ENCODE measurements around the gene TRNT1. TPM values are rescaled to one million over a fixed set of nuclear protein-coding genes. Genes with fewer than 3 reads are reported as not detected.
A peak's percentile ranks its signal among the peaks of the same experiment; 100 is the strongest.

TRNT1 gene
- total and polyA plus RNA-seq, 3 donors from 2014 or later: 16.8 to 32.4 (median 26.4) TPM

DNA sequence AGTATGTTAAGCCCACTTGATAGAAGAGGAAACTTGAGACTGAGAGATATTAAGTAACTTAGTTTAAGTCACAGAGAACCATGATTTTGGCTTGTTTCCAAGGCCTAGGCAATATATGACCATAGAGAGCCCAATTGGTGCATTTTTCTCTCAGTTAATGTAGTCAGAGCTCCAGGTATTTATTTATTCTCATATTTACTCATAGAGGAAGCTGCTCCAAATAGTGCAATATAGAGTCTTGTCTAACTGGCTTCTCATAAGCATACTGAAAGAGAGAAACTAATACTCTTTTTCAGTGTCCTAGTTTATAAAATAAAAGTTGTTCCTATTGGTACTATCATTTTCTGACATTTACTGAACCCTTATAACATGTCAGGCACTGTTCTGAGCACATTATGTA is 15.2 kb downstream of the TRNT1 start:
- no peaks in the 10 kb centered on the region for H3K36me3 ChIP-seq (ENCODE audit: low read depth, missing control alignments)
- no peak overlapping the region for H3K27ac ChIP-seq
- intact Hi-C loops (cut with DNase I; ENCODE audit: low total_unique reads): no loop called here

DNA sequence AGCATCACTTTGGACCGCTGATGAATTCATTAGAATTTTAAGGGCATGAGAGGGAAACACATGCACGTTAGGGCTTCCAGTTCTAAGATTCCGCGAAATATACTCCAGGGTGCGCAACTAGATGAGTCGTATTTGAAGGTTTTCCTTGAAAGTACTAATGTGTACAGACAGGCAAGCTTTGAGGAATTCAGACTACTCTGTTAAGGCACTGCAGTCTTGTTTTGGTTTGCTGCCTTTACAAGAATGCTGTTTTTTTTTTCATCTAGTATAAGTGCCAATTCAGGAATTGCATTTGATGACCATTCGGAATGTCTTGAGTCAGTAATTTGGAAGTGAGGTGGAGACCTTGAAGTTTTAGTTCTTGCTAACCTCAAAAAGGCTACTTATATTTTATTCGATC is 19.1 kb downstream of the TRNT1 start:
- no peaks in the 10 kb centered on the region for H3K36me3 ChIP-seq (ENCODE audit: low read depth, missing control alignments)
- WGBS, 2 donors: 88 to 89% methylated on average over 8 of the region's 8 CpGs

More for the DNA sequence above, 15.2 kb downstream of the TRNT1 start:
- H3K4me3 ChIP-seq: no peak overlapping the region
- no peak for DNase-seq
- H3K9me3 ChIP-seq: no peaks in the 10 kb centered on the region
- no peaks in the 10 kb centered on the region for H3K4me1 ChIP-seq
- H3K27me3 ChIP-seq: no peaks in the 10 kb centered on the region
- no peak for TF ChIP-seq POLR2A (IDR thresholded peaks at IDR 0.05)
- TF ChIP-seq, protein P1, sequence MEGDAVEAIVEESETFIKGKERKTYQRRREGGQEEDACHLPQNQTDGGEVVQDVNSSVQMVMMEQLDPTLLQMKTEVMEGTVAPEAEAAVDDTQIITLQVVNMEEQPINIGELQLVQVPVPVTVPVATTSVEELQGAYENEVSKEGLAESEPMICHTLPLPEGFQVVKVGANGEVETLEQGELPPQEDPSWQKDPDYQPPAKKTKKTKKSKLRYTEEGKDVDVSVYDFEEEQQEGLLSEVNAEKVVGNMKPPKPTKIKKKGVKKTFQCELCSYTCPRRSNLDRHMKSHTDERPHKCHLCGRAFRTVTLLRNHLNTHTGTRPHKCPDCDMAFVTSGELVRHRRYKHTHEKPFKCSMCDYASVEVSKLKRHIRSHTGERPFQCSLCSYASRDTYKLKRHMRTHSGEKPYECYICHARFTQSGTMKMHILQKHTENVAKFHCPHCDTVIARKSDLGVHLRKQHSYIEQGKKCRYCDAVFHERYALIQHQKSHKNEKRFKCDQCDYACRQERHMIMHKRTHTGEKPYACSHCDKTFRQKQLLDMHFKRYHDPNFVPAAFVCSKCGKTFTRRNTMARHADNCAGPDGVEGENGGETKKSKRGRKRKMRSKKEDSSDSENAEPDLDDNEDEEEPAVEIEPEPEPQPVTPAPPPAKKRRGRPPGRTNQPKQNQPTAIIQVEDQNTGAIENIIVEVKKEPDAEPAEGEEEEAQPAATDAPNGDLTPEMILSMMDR (IDR thresholded peaks at IDR 0.05): no peak

DNA sequence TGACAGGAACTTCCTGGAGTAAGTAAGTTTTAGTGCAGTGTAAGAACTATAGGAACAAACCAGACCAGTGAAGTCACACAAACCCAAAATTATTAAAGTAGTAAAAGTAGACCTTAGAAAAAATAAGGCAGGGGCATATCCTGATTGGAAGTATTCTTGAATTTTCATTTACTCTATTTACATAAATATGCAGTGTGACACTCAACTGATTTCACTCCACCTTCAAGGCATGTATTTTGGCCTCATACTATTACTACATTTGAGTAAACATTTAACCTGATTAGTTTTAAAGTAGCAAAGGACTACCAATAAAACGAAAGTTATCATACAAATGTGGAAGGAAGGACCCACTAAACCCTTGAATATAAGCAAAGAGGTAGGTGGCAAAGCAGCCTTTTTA is 22.8 kb downstream of the TRNT1 start:
- DNase-seq: no peak
- no peaks in the 10 kb centered on the region for H3K4me1 ChIP-seq
- no peaks in the 10 kb centered on the region for H3K9me3 ChIP-seq
- H3K36me3 ChIP-seq (ENCODE audit: low read depth, missing control alignments): no peaks in the 10 kb centered on the region
- H3K4me3 ChIP-seq: no peak overlapping the region
- H3K27me3 ChIP-seq: no peaks in the 10 kb centered on the region
- intact Hi-C loops (cut with DNase I; ENCODE audit: low total_unique reads): no loop called here
- TF ChIP-seq, protein P1 (IDR thresholded peaks at IDR 0.05): no peak
- TF ChIP-seq POLR2A (IDR thresholded peaks at IDR 0.05): no peak
- 79 to 83% methylated on average over 1 of the region's 1 CpG for WGBS, 2 donors
- no peak overlapping the region for H3K27ac ChIP-seq

More for the DNA sequence above, 19.1 kb downstream of the TRNT1 start:
- TF ChIP-seq, protein P1 (IDR thresholded peaks at IDR 0.05): no peak
- TF ChIP-seq POLR2A (IDR thresholded peaks at IDR 0.05): no peak
- Histone ChIP-seq H3K27ac (no peak overlapping the region), H3K4me3 (no peak overlapping the region), H3K27me3 (no peaks in the 10 kb centered on the region), H3K4me1 (no peaks in the 10 kb centered on the region), H3K9me3 (no peaks in the 10 kb centered on the region)
- intact Hi-C loops (cut with DNase I; ENCODE audit: low total_unique reads): no loop called here
- DNase-seq: no peak

DNA sequence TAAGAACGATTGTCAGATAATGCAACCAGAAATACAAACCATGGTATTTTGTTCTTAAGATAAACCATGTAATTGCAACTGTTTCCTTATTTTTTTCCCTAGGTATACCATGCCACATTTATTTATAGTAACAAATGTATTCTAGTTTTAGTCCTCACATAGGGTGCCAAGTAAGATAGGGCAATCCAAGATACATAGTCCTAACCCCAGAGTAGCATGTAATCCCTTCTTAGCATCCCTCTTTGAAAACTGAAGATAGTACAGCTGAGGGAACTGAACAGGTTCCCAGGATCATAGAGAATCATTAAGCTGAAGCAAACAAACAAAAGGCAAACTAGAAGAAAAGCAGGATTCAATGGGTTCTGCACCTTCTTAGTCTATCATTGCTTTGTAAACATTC is 24.8 kb downstream of the TRNT1 start:
- DNase-seq: no peak

More for the DNA sequence above, 24.8 kb downstream of the TRNT1 start:
- no peaks in the 10 kb centered on the region for H3K9me3 ChIP-seq
- 52 to 67% methylated on average over 1 of the region's 1 CpG for WGBS, 2 donors
- no peak for TF ChIP-seq POLR2A (IDR thresholded peaks at IDR 0.05)
- TF ChIP-seq, protein P1 (IDR thresholded peaks at IDR 0.05): no peak
- H3K4me3 ChIP-seq: no peak overlapping the region
- H3K4me1 ChIP-seq: no peaks in the 10 kb centered on the region
- intact Hi-C loops (cut with DNase I; ENCODE audit: low total_unique reads): no loop called here
- no peaks in the 10 kb centered on the region for H3K27me3 ChIP-seq
- H3K36me3 ChIP-seq (ENCODE audit: low read depth, missing control alignments): no peaks in the 10 kb centered on the region
- H3K27ac ChIP-seq: peak overlapping the region in 1 of 2 donors; percentile 32

All from testis (tissue), 3 donors.